ENCODE results near the gene SUCLG2. TPM values are rescaled to one million over a fixed set of nuclear protein-coding genes. Genes with fewer than 3 reads are reported as not detected.

The SUCLG2 gene
- total RNA-seq, 3 donors from 2014 or later (not counting 1 experiment from before 2014, with no cell fraction given) = 43.6 to 55.8 (median 49.9) TPM

- peaks cover 43 to 51% of the 10 kb centered on the region in 2 donors for H3K4me1 Mint-ChIP-seq
- Histone ChIP-seq H3K36me3 (ENCODE audit: control insufficient read depth, insufficient read depth, low read length) (peaks cover 16% of the 10 kb centered on the region), H3K27ac (ENCODE audit: low read length) (no peak overlapping the region), H3K27me3 (ENCODE audit: control insufficient read depth, insufficient read depth, low read length) (no peaks in the 10 kb centered on the region), H3K4me1 (ENCODE audit: control insufficient read depth, insufficient read depth, low read length) (no peaks in the 10 kb centered on the region), H3K9me3 (ENCODE audit: control insufficient read depth, insufficient read depth, low read length) (no peaks in the 10 kb centered on the region), H3K4me3 (ENCODE audit: low read length) (no peak overlapping the region)
- no peak overlapping the region for H3K27ac Mint-ChIP-seq
- H3K36me3 Mint-ChIP-seq = peaks cover 15% of the 10 kb centered on the region
- no peak for DNase-seq
- 100% methylated on average over 1 of the region's 1 CpG for WGBS (ENCODE audit: insufficient coverage)
- no peaks in the 10 kb centered on the region for H3K9me3 Mint-ChIP-seq
- TF ChIP-seq, protein P1, sequence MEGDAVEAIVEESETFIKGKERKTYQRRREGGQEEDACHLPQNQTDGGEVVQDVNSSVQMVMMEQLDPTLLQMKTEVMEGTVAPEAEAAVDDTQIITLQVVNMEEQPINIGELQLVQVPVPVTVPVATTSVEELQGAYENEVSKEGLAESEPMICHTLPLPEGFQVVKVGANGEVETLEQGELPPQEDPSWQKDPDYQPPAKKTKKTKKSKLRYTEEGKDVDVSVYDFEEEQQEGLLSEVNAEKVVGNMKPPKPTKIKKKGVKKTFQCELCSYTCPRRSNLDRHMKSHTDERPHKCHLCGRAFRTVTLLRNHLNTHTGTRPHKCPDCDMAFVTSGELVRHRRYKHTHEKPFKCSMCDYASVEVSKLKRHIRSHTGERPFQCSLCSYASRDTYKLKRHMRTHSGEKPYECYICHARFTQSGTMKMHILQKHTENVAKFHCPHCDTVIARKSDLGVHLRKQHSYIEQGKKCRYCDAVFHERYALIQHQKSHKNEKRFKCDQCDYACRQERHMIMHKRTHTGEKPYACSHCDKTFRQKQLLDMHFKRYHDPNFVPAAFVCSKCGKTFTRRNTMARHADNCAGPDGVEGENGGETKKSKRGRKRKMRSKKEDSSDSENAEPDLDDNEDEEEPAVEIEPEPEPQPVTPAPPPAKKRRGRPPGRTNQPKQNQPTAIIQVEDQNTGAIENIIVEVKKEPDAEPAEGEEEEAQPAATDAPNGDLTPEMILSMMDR (IDR thresholded peaks at IDR 0.05) = no peak
- ATAC-seq = no peak
- H3K4me3 Mint-ChIP-seq = no peak overlapping the region
- H3K27me3 Mint-ChIP-seq (ENCODE audit: low read depth in 2 of 2) = no peaks in the 10 kb centered on the region
- intact Hi-C loops (cut with micrococcal nuclease) = no loop called here
Observed at GRCh38 chr3:67529915-67530314, 124.5 kb downstream of the SUCLG2 start.

DNA sequence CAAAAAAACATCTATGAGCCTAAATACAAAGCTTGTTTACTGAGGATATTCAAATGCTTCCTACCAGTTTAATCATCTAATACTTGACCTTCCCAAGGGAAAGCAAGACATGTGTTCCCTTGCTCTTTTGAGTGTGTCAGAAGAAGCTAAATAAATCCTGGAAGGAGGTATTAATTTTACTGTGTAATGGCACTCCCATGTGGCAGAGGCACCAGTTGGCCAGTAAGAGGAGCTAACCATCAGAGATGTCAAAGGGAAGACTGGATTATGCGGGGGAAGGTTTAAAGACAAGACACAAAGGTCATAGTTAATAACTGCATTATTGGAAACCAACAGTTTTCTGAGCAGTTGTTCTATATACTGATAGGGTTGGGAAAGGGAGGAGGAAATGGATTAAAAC, 125.1 kb downstream of the SUCLG2 start:
- Histone ChIP-seq H3K36me3 (ENCODE audit: control insufficient read depth, insufficient read depth, low read length) (peaks cover 16% of the 10 kb centered on the region), H3K27ac (ENCODE audit: low read length) (no peak overlapping the region), H3K27me3 (ENCODE audit: control insufficient read depth, insufficient read depth, low read length) (no peaks in the 10 kb centered on the region), H3K9me3 (ENCODE audit: control insufficient read depth, insufficient read depth, low read length) (no peaks in the 10 kb centered on the region), H3K4me3 (ENCODE audit: low read length) (no peak overlapping the region), H3K4me1 (ENCODE audit: control insufficient read depth, insufficient read depth, low read length) (no peaks in the 10 kb centered on the region)
- TF ChIP-seq, protein P1 (IDR thresholded peaks at IDR 0.05) = no peak
- Mint-ChIP-seq H3K4me3 (no peak overlapping the region), H3K9me3 (no peaks in the 10 kb centered on the region), H3K36me3 (peaks cover 19% of the 10 kb centered on the region), H3K4me1 (peaks cover 40 to 53% of the 10 kb centered on the region in 2 donors), H3K27ac (no peak overlapping the region), H3K27me3 (ENCODE audit: low read depth in 2 of 2) (no peaks in the 10 kb centered on the region)
- DNase-seq (no peak), ATAC-seq (no peak)
- 95% methylated on average over 1 of the region's 1 CpG for WGBS (ENCODE audit: insufficient coverage)
- intact Hi-C loops (cut with micrococcal nuclease) = no loop called here

- Histone ChIP-seq H3K9me3 (ENCODE audit: control insufficient read depth, insufficient read depth, low read length) (no peaks in the 10 kb centered on the region), H3K27ac (ENCODE audit: low read length) (no peak overlapping the region), H3K4me1 (ENCODE audit: control insufficient read depth, insufficient read depth, low read length) (no peaks in the 10 kb centered on the region), H3K4me3 (ENCODE audit: low read length) (no peak overlapping the region), H3K27me3 (ENCODE audit: control insufficient read depth, insufficient read depth, low read length) (no peaks in the 10 kb centered on the region), H3K36me3 (ENCODE audit: control insufficient read depth, insufficient read depth, low read length) (peaks cover 17% of the 10 kb centered on the region)
- ATAC-seq = no peak
- no peaks in the 10 kb centered on the region for H3K27me3 Mint-ChIP-seq (ENCODE audit: low read depth in 2 of 2)
- H3K4me1 Mint-ChIP-seq = peaks cover 29 to 38% of the 10 kb centered on the region in 2 donors
- TF ChIP-seq, protein P1 (IDR thresholded peaks at IDR 0.05) = no peak
- no peak overlapping the region for H3K4me3 Mint-ChIP-seq
- no peak overlapping the region for H3K27ac Mint-ChIP-seq
- peaks cover 19% of the 10 kb centered on the region for H3K36me3 Mint-ChIP-seq
- no peak for DNase-seq
- intact Hi-C loops (cut with micrococcal nuclease) = no loop called here
- WGBS (ENCODE audit: insufficient coverage) = 95% methylated on average over 2 of the region's 2 CpGs
- no peaks in the 10 kb centered on the region for H3K9me3 Mint-ChIP-seq
Observed at GRCh38 chr3:67526246-67526645, 128.2 kb downstream of the SUCLG2 start.

DNA sequence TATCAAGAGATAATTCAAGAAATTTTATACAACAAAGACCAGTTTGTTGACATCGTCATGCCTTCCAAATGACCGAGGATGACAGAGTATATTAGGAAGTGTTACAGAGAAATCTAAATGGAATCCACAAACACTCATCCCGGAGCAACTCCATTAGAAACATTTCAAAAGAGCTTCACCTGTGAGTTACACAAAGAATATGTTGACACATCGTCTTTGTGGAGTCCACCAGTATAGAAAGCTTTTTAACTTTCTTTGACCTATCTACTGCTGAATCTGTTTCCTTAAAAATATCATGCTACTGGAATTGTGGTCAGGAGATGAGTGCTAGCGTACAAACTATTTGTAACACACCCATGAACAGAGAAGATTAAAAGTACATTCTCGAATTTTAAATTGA, 130.4 kb downstream of the SUCLG2 start:
- H3K27ac ChIP-seq (ENCODE audit: low read length) = no peak overlapping the region
- no peaks in the 10 kb centered on the region for H3K4me1 ChIP-seq (ENCODE audit: control insufficient read depth, insufficient read depth, low read length)
- ATAC-seq = no peak
- Mint-ChIP-seq H3K36me3 (peaks cover 19% of the 10 kb centered on the region), H3K4me3 (no peak overlapping the region), H3K27ac (no peak overlapping the region), H3K9me3 (no peaks in the 10 kb centered on the region), H3K4me1 (peaks cover 7 to 18% of the 10 kb centered on the region in 2 donors), H3K27me3 (ENCODE audit: low read depth in 2 of 2) (no peaks in the 10 kb centered on the region)
- H3K36me3 ChIP-seq (ENCODE audit: control insufficient read depth, insufficient read depth, low read length) = peaks cover 27% of the 10 kb centered on the region
- intact Hi-C loops (cut with micrococcal nuclease) = no loop called here
- H3K9me3 ChIP-seq (ENCODE audit: control insufficient read depth, insufficient read depth, low read length) = no peaks in the 10 kb centered on the region
- no peak overlapping the region for H3K4me3 ChIP-seq (ENCODE audit: low read length)
- WGBS (ENCODE audit: insufficient coverage) = 100% methylated on average over 2 of the region's 6 CpGs
- no peaks in the 10 kb centered on the region for H3K27me3 ChIP-seq (ENCODE audit: control insufficient read depth, insufficient read depth, low read length)
- no peak for DNase-seq
- TF ChIP-seq, protein P1 (IDR thresholded peaks at IDR 0.05) = no peak

Measured in natural killer cell (primary cell).